Measurements from ENCODE around the gene PRR5.

Gene PRR5

DNA sequence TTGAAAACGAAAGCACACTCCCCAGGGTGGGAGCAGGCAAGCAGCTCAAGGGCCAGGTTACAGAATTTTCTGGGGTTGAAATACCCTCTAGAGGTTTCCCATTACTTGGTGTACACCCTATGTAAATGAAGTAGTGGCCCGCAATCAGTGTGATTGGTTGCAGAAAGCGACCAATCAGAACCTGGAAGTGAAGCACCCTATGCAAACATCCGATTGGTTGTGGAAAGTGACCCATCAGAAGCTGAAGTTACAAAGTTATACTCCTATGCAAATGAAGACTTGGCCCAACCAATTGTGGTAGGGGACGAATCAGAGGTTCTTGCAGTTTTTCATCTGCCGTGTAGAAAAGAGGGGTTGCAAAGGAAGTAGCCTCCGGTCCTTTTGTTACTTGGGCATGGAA is 19.2 kb downstream of the PRR5 start:
- no peak for FAIRE-seq

- FAIRE-seq, result no peak
Measured at GRCh38 chr22:44722611-44723010, 20.6 kb downstream of the PRR5 start.

- FAIRE-seq, result no peak
Measured at GRCh38 chr22:44723801-44724200, 21.8 kb downstream of the PRR5 start.

DNA sequence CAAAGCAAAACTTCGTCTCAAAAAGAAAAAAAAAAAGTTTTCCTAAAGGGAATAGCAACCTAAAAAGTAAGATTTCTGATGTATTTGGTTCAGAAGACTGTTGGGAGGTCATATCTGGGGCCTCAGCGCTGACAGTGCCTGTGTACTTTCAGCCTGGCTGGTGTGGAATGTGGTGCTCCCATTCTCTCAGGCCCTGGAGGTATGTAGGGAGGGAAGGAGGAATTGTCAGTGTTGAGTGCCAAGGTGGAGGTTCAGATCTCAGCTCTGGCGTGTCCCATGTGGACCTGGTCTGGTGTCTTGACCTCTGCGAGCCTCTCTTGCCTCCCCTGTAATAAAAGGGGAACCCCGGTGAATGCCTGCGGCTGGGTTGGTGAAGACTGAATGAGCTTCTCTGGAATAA is 22.4 kb downstream of the PRR5 start:
- no peak for FAIRE-seq

- FAIRE-seq, result no peak
Measured at GRCh38 chr22:44724859-44725258, 22.9 kb downstream of the PRR5 start.

DNA sequence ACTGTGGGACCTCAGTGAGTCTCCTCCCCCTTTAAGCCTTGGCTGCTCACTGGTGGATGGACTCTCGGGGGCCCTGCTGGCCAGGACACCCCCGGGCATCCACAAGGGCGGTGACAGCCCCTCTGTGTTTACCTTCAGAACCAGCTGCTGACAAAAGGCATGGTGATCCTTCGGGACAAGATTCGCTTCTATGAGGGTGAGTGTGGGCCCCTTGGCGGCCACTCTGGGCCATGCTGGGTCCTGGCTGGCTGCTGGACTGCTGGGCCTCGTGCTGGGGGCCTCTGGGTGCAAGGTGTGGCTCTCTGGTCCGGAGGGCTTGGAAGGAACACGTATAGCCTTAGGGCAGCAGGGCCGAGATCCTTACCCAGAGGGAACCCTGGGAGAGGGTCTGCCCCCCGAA is 24.4 kb downstream of the PRR5 start:
- no peak for FAIRE-seq

GRCh38 chr22:44727148-44727547 is 25.1 kb downstream of the PRR5 start:
- FAIRE-seq, result no peak

- FAIRE-seq, result no peak
Measured at GRCh38 chr22:44727709-44728108, 25.7 kb downstream of the PRR5 start.

DNA sequence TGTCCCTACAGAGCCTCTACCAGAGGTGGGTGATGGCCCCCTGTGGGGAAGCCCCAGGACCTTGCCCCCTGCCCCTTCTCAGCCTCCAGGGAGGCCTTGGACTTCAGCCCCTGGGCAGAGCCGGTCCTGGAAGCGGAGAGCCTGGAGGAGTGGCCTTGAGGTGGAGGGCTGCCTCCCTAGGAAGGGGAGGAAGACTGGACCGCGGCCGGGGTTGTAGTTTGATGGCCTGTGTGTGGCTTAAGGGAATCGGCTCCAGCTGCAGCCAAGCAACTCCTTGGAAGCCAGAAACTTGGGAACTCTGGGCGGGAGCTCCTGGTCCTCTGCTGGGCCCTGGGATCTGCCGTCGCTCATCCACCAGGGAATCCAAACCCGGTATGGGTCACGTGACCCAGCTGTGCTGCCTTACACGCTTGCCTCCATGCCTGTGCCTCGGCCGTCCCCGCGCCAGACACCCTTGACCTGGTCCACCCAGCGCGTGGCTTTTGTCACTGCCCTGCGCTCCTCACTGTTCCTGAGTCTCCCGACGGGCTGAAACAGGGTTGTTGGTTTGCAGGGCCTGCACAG is 26.8 kb downstream of the PRR5 start:
- no peak for FAIRE-seq

DNA sequence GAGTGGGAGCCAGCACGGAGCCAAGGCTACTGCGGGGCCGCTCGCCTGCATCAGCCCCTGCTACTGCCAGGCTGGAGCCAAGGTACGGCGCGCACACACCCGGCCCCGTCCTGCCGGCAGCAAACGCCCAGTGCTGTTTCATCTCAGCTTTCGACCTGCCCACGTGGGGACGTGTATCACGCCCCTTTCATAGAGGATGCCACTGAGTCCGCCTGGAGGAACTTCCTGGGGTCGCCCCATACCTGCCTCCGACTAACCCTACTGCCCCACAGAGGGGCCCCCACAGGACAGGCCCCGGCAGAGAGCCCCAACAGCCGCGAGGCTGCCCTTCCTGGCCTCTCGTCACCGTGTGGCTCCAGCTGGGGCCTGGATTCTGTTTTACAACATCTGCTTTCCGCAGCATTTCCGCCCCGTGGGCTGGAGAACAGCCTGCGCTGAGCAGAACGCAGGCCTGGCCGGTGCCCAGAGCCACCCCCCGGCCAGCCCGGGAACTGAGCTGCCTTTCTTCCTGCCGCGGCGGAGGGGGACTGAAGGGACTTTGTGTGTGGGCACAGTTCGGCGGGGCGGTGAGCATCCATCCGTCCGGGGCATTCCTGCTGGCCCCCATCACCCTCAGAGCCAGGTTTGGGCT is 27.5 kb downstream of the PRR5 start:
- no peak for FAIRE-seq

GRCh38 chr22:44730022-44730393 is 28.0 kb downstream of the PRR5 start:
- FAIRE-seq, result no peak

DNA sequence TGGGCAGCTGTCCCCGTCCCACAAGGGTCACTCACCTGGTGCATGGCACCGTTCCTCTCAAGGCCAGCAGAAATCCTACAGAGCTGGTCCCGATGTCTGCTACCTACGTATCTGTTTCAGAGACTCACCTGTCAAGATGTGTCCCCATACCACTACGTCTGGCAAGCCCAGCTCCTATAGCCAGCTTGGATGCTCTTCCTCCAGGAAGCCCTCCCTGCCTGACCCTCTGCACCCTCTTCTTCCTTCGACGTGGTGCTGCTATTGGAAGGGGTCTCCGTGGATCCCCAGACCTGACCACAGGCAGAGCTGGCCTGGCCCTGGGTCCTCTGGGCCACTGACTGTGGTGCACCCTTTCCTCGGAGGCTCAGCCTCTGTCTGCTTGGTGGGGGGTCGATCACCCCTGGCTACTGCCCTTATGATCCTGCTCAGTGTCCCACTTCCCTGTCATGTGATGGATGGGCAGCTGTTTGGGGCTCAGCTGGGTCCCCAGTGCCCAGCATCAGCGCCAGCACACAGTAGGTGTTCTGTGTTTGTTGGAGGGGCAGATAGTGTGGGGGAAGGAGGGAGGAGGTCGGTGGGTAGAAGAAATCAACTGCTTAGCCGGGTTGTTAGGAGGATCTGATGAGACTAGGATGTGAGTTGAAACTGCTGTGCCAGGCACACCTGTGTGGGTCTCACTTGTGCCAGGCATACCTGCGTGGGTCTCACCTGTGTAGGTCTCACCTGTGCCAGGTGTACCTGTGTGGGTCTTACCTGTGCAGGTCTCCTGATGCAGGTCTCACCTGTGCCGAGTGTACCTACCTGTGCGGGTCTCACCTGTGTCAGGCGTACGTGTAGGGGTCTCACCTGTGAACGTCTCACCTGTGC is 28.7 kb downstream of the PRR5 start:
- no peak for FAIRE-seq

DNA sequence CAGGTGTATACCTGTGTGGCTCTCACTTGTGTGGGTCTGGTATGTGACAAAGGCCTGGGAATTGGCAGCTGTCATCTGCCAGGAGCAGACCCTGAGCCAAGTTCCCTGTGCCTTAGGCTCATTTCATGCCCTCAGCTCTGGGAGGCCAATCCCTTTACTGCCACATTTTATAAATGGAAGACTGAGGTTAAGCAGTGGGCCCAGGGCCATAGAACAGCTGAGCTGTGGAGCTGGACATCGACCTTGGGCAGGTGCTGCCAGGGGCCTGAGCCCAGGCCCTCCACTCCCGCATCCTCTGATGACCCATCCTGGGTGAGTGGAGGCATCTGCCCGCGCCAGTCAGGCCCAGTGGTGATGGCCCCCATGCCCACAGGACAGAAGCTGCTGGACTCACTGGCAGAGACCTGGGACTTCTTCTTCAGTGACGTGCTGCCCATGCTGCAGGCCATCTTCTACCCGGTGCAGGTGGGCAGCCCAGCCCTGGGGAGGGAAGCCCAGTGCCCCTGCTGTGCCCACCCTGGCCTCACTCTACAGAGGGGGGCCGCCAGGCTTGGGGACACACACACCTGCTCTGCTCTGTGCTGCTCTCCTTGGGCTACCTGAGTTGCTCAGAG is 29.5 kb downstream of the PRR5 start:
- FAIRE-seq, result no peak

DNA sequence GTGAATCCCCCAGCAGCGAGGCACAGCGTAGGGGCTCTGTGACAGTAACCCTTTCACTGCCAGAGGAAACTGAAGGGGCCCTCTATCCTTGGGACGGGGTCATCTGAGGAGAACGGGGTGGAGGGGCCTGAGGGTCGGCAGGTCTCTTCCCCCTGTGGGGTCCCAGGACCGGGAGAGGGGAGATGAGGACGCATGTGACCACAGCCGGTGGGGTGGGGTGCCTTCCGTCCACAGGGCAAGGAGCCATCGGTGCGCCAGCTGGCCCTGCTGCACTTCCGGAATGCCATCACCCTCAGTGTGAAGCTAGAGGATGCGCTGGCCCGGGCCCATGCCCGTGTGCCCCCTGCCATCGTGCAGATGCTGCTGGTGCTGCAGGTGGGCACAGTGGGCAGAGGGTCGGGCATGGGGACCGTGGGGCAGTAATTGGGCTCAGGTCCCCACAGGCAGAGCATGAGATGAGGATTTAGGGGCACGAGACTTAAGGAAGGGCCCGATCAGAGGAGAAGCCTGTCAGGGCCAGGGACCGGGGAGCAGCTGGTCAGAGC is 30.1 kb downstream of the PRR5 start:
- FAIRE-seq, result no peak

DNA sequence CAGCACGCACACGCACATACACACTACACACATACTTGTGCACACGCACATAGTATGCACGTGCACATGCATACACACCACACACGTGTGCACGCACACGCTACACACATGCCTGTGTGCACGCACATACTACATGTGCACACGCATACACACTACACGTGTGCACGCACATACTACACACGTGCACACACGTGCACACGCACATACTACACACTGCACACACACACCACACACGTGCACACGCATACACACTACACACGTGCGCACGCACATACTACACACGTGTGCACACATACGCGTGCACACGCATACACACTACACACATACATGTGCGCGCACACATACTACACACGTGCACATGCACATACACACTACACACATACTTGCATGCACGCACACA is 30.7 kb downstream of the PRR5 start:
- no peak for FAIRE-seq

DNA sequence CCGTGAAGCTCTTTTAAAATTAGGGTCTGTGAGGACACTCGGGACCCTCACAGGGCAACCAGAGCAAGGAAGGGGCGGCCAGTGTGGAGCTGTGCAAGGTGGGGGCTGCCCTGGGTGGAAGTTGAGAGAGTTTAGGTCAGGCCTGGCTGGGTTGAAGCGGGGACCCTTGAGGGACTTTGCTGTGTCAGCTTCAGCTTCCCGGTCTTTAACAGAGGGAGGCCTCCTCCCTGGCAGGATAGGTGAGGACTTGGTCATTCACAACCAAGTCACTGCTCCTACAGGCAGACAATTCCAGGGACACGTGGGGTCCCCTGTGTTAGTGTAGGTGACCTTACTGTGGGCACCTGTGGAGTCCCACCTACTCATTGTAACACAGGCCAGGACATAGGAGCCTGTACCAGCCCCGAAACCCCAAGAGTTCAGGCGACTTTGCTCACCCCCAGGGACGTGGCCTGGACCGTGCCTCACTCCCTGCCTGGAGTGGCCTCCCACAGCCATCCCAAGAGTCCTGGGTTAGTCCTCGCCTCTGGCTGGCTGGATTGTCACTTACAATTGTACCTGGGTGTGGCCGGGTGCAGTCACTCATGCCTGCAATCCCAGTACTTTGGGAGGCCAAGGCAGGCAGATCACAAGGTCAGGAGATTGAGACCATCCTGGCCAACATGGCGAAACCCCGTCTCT is 31.6 kb downstream of the PRR5 start:
- no peak for FAIRE-seq

GRCh38 chr22:44734278-44734677 is 32.3 kb downstream of the PRR5 start:
- FAIRE-seq, result no peak

DNA sequence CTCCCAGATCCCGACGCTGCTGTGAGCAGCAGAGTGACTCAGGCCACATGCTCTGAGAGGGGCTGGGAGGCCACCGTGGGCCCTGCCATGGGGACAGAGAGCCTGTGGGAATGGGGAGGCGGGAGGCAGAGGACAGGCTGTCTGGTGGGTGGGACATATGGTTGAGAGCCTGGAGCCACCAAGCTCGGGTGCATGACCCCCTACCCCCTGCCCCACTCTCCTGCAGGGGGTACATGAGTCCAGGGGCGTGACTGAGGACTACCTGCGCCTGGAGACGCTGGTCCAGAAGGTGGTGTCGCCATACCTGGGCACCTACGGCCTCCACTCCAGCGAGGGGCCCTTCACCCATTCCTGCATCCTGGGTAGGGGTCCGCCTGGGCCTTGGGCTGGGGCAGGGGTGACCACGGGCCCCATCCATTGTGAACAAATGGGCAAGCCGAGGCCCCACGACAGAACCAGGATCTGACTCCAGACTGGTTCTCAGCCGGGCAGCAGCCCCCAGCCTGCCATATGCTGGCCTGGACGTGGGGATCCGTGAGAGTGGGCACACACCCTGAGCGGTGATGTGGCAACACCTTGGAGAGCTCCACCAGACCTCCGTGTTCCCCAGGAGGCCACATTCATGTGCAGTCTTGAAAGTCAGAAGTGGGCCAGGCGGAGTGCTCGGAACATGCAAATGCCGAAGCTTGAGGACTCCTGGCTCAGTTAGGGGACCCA is 33.0 kb downstream of the PRR5 start:
- no peak for FAIRE-seq

GRCh38 chr22:44735518-44736428 is 33.8 kb downstream of the PRR5 start:
- FAIRE-seq, result no peak

- FAIRE-seq, result no peak
Measured at GRCh38 chr22:44736581-44737405, 34.8 kb downstream of the PRR5 start.
